HepG2 (cell line): ENCODE measurements around the gene NARF. TPM values are rescaled to one million over a fixed set of nuclear protein-coding genes. Genes with fewer than 3 reads are reported as not detected.
A peak's percentile ranks its signal among the peaks of the same experiment; 100 is the strongest.

ENCODE experiments used
- ASH2L ChIP-seq: fragments of 300-600, 200-600 bp; sonication (generic); IDR thresholded peaks from 2 replicates; pipeline ENCODE4 v1.7.0; 2017; ENCODE audit warnings: low read depth, mild to moderate bottlenecking, moderate library complexity, mixed read lengths, low read length; ENCODE audit not compliant: insufficient read length
- CREBL2 ChIP-seq: sonication (generic); formaldehyde crosslinking; IDR thresholded peaks from 2 replicates; pipeline ENCODE4 v1.8.1; 2023; ENCODE audit warnings: missing genetic modification reagents, mild to moderate bottlenecking, borderline replicate concordance
- KLF13 ChIP-seq: sonication (generic); formaldehyde crosslinking; IDR thresholded peaks from 2 replicates; pipeline ENCODE4 v1.4.0; 2020; ENCODE audit warnings: mild to moderate bottlenecking, missing genetic modification reagents
- NFIC ChIP-seq: IDR thresholded peaks from 2 replicates; pipeline ENCODE4 v1.6.1; 2012; ENCODE audit warnings: mild to moderate bottlenecking, low read length, inconsistent platforms
- NR2C2 ChIP-seq: sonication (generic); formaldehyde crosslinking; IDR thresholded peaks from 2 replicates; pipeline ENCODE4 v1.4.0; 2020; ENCODE audit warnings: missing genetic modification reagents, mild to moderate bottlenecking, moderate library complexity, borderline replicate concordance
- PAX8 ChIP-seq: sonication (generic); formaldehyde crosslinking; IDR thresholded peaks from 2 replicates; pipeline ENCODE4 v1.8.0; 2022; ENCODE audit warnings: mild to moderate bottlenecking, missing genetic modification reagents, borderline replicate concordance
- PLRG1 ChIP-seq: fragments of 450-650 bp; conservative IDR thresholded peaks from 2 replicates; pipeline ENCODE4 v1.6.1; 2016
- RXRB ChIP-seq: IDR thresholded peaks from 2 replicates; pipeline ENCODE4 v1.6.1; 2016; ENCODE audit warnings: borderline replicate concordance, missing genetic modification reagents, missing compliant biosample characterization
- ZBTB7B ChIP-seq: sonication (generic); formaldehyde crosslinking; IDR thresholded peaks from 2 replicates; pipeline ENCODE4 v1.4.0; 2020; ENCODE audit warnings: missing genetic modification reagents
- ZNF17 ChIP-seq: sonication (generic); formaldehyde crosslinking; IDR thresholded peaks from 2 replicates; pipeline ENCODE4 v1.5.0; 2020; ENCODE audit warnings: mild to moderate bottlenecking, missing genetic modification reagents
- ZNF337 ChIP-seq: sonication (generic); formaldehyde crosslinking; IDR thresholded peaks from 2 replicates; pipeline ENCODE4 v1.5.1; 2020; ENCODE audit warnings: missing genetic modification reagents, low read depth, mild to moderate bottlenecking, borderline replicate concordance
- ZNF549 ChIP-seq: sonication (generic); formaldehyde crosslinking; IDR thresholded peaks from 2 replicates; pipeline ENCODE4 v1.5.0; 2020; ENCODE audit warnings: missing genetic modification reagents
- ZNF563 ChIP-seq: sonication (generic); formaldehyde crosslinking; IDR thresholded peaks from 2 replicates; pipeline ENCODE4 v1.8.0; 2022; ENCODE audit warnings: mild to moderate bottlenecking, moderate library complexity, missing genetic modification reagents
- ZSCAN29 ChIP-seq: sonication (generic); formaldehyde crosslinking; conservative IDR thresholded peaks from 2 replicates; pipeline ENCODE4 v1.4.0; 2020; ENCODE audit warnings: mild to moderate bottlenecking, missing genetic modification reagents
- polyA plus RNA-seq, 8 experiments: library from polyadenylated mRNA; depleted of rRNA in 3 of 8; stranded (reverse) in 7 of 8; unstranded in 1 of 8; fragments of >200 nt; fragmentation: Illumina TruSeq in 4 of 8; extraction: Trizol in 4 of 8; gene quantifications; 2 replicates each; pipeline versions ENCODE4 v1.2.1 to v1.2.3, GENCODE V29; 2011 to 2016; ENCODE audit warnings: low read depth in 4 of 8, missing spikeins in 1 of 8, mixed read lengths in 1 of 8; ENCODE audit not compliant: insufficient read depth in 1 of 8
- total RNA-seq, 5 experiments: library from RNA; depleted of rRNA; stranded (reverse); fragments of >200 nt; fragmentation: Illumina TruSeq; extraction: Trizol; gene quantifications; 2 replicates each; pipeline ENCODE4 v1.2.3, GENCODE V29; 2016; ENCODE audit warnings: low read depth in 1 of 5
- TF ChIP-seq, protein P1 (sequence below): sonication (generic); formaldehyde crosslinking; IDR thresholded peaks from one replicate; pipeline ENCODE4 v1.5.1; 2020; ENCODE audit warnings: mild to moderate bottlenecking, missing genetic modification reagents; ENCODE audit errors: not compliant biosample characterization
- TF ChIP-seq, protein P2 (sequence below): IDR thresholded peaks from 2 replicates; pipeline ENCODE4 v1.6.1; 2012; ENCODE audit warnings: low read length, improper control_type of control experiment
- TF ChIP-seq, protein P3 (sequence below): sonication (generic); formaldehyde crosslinking; IDR thresholded peaks from 2 replicates; pipeline ENCODE4 v1.4.0; 2020; ENCODE audit warnings: missing genetic modification reagents; ENCODE audit errors: not compliant biosample characterization

The NARF gene
- total and polyA plus RNA-seq, 2 of the 13 experiments (the other 11 are each of a cell fraction or from before 2014, with no cell fraction given): 61.1 to 144 TPM

DNA sequence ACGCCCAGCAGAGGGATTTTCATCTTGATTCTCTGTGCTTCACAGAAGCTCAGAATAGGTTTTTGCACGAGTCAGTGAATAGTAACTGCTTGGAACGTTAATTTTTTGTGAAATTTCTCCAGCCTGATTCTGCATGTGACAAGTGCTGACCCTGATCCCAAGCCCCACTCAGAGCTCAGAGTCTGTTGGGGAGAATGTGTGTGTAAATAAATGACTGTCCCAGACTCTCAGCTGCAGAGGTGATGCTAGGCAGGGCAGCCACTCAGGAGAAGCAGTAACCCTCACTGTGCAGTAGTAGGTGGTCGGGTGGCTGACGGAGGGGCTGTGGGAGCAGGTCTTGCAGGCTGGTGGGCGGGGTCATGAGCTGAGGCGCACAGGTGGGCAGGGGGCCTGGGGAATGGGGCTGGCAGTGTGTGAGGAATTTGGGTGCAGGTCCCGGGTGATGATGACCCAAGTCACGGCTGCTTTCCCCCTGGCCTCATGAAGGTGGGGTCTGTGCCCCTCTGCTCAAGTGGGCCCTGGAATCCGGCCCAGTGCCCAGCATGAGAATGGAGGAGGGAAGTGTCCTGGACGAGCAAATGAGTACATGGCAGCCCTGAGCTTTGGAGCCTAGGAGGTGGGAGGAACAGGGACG lies 44.7 kb downstream of the NARF start (continued):
- TF ChIP-seq, protein P1, sequence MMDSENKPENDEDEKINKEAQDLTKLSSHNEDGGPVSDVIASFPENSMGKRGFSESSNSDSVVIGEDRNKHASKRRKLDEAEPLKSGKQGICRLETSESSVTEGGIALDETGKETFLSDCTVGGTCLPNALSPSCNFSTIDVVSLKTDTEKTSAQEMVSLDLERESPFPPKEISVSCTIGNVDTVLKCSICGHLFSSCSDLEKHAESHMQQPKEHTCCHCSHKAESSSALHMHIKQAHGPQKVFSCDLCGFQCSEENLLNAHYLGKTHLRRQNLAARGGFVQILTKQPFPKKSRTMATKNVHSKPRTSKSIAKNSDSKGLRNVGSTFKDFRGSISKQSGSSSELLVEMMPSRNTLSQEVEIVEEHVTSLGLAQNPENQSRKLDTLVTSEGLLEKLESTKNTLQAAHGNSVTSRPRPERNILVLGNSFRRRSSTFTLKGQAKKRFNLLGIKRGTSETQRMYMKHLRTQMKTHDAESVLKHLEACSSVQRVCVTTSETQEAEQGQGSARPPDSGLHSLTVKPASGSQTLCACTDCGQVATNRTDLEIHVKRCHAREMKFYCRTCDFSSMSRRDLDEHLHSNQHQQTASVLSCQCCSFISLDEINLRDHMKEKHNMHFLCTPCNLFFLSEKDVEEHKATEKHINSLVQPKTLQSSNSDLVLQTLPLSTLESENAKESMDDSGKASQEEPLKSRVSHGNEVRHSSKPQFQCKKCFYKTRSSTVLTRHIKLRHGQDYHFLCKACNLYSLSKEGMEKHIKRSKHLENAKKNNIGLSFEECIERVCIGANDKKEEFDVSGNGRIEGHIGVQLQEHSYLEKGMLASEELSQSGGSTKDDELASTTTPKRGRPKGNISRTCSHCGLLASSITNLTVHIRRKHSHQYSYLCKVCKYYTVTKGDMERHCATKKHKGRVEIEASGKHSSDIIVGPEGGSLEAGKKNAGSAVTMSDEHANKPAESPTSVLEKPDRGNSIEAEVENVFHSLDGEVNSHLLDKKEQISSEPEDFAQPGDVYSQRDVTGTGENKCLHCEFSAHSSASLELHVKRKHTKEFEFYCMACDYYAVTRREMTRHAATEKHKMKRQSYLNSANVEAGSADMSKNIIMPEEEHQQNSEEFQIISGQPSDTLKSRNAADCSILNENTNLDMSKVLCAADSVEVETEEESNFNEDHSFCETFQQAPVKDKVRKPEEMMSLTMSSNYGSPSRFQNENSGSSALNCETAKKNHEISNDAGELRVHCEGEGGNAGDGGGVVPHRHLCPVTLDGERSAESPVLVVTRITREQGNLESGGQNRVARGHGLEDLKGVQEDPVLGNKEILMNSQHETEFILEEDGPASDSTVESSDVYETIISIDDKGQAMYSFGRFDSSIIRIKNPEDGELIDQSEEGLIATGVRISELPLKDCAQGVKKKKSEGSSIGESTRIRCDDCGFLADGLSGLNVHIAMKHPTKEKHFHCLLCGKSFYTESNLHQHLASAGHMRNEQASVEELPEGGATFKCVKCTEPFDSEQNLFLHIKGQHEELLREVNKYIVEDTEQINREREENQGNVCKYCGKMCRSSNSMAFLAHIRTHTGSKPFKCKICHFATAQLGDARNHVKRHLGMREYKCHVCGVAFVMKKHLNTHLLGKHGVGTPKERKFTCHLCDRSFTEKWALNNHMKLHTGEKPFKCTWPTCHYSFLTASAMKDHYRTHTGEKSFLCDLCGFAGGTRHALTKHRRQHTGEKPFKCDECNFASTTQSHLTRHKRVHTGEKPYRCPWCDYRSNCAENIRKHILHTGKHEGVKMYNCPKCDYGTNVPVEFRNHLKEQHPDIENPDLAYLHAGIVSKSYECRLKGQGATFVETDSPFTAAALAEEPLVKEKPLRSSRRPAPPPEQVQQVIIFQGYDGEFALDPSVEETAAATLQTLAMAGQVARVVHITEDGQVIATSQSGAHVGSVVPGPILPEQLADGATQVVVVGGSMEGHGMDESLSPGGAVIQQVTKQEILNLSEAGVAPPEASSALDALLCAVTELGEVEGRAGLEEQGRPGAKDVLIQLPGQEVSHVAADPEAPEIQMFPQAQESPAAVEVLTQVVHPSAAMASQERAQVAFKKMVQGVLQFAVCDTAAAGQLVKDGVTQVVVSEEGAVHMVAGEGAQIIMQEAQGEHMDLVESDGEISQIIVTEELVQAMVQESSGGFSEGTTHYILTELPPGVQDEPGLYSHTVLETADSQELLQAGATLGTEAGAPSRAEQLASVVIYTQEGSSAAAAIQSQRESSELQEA (CRISPR knock-in tag): peak; percentile 10
- TF ChIP-seq ZNF563 (CRISPR knock-in tag): 0 out of 2 replicates have a peak, but pooled peaks have one; percentile 75
- no peak for TF ChIP-seq KLF13 (CRISPR knock-in tag)
- TF ChIP-seq ZSCAN29: no peak; the same call in 1 of the 2 replicates
- TF ChIP-seq, protein P2, sequence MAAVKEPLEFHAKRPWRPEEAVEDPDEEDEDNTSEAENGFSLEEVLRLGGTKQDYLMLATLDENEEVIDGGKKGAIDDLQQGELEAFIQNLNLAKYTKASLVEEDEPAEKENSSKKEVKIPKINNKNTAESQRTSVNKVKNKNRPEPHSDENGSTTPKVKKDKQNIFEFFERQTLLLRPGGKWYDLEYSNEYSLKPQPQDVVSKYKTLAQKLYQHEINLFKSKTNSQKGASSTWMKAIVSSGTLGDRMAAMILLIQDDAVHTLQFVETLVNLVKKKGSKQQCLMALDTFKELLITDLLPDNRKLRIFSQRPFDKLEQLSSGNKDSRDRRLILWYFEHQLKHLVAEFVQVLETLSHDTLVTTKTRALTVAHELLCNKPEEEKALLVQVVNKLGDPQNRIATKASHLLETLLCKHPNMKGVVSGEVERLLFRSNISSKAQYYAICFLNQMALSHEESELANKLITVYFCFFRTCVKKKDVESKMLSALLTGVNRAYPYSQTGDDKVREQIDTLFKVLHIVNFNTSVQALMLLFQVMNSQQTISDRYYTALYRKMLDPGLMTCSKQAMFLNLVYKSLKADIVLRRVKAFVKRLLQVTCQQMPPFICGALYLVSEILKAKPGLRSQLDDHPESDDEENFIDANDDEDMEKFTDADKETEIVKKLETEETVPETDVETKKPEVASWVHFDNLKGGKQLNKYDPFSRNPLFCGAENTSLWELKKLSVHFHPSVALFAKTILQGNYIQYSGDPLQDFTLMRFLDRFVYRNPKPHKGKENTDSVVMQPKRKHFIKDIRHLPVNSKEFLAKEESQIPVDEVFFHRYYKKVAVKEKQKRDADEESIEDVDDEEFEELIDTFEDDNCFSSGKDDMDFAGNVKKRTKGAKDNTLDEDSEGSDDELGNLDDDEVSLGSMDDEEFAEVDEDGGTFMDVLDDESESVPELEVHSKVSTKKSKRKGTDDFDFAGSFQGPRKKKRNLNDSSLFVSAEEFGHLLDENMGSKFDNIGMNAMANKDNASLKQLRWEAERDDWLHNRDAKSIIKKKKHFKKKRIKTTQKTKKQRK: no peak
- TF ChIP-seq ZNF17: no peak
- TF ChIP-seq NFIC: no peak
- 0 out of 2 replicates have a peak, but pooled peaks have one; percentile 32 for TF ChIP-seq RXRB
- TF ChIP-seq CREBL2 (CRISPR knock-in tag): 0 out of 2 replicates have a peak, but pooled peaks have one; percentile 1
- no peak for TF ChIP-seq ZNF549 (CRISPR knock-in tag)
- no peak for TF ChIP-seq NR2C2 (CRISPR knock-in tag)
- no peak for TF ChIP-seq ZNF337
- TF ChIP-seq PAX8 (CRISPR knock-in tag): no peak
- no peak; the same call in none of the 2 replicates for TF ChIP-seq ZBTB7B (CRISPR knock-in tag)
- TF ChIP-seq ASH2L: no peak
- TF ChIP-seq, protein P3, sequence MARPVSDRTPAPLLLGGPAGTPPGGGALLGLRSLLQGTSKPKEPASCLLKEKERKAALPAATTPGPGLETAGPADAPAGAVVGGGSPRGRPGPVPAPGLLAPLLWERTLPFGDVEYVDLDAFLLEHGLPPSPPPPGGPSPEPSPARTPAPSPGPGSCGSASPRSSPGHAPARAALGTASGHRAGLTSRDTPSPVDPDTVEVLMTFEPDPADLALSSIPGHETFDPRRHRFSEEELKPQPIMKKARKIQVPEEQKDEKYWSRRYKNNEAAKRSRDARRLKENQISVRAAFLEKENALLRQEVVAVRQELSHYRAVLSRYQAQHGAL (CRISPR knock-in tag): no peak
- no peak for TF ChIP-seq PLRG1
